ENCODE data around the gene CNN3.

DNA sequence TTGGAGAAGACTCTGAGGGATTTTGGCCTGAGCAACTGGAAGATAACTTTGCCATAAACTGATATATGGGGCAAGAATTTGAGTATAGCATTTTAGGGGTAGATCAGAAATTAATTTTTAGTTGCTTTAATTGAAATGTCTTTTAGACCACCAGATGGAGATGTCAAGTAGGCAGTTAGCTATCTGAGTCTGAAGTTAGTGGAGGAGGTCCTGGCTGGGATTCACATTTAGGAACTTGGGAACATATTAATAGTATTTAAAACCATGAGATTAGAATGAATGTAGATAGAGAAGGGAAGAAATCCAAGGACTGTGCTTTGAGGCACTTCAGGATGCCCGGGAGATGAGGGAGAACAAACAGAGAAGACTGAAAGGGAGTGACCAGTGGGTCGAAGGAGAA lies 74.1 kb downstream of the CNN3 start:
- TF ChIP-seq, protein P1, sequence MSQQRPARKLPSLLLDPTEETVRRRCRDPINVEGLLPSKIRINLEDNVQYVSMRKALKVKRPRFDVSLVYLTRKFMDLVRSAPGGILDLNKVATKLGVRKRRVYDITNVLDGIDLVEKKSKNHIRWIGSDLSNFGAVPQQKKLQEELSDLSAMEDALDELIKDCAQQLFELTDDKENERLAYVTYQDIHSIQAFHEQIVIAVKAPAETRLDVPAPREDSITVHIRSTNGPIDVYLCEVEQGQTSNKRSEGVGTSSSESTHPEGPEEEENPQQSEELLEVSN (IDR thresholded peaks at IDR 0.05; ENCODE audit: borderline replicate concordance, low read depth) = no peak
- TF ChIP-seq, protein P2, sequence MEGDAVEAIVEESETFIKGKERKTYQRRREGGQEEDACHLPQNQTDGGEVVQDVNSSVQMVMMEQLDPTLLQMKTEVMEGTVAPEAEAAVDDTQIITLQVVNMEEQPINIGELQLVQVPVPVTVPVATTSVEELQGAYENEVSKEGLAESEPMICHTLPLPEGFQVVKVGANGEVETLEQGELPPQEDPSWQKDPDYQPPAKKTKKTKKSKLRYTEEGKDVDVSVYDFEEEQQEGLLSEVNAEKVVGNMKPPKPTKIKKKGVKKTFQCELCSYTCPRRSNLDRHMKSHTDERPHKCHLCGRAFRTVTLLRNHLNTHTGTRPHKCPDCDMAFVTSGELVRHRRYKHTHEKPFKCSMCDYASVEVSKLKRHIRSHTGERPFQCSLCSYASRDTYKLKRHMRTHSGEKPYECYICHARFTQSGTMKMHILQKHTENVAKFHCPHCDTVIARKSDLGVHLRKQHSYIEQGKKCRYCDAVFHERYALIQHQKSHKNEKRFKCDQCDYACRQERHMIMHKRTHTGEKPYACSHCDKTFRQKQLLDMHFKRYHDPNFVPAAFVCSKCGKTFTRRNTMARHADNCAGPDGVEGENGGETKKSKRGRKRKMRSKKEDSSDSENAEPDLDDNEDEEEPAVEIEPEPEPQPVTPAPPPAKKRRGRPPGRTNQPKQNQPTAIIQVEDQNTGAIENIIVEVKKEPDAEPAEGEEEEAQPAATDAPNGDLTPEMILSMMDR (IDR thresholded peaks at IDR 0.05) = no peak
- TF ChIP-seq, protein P3, sequence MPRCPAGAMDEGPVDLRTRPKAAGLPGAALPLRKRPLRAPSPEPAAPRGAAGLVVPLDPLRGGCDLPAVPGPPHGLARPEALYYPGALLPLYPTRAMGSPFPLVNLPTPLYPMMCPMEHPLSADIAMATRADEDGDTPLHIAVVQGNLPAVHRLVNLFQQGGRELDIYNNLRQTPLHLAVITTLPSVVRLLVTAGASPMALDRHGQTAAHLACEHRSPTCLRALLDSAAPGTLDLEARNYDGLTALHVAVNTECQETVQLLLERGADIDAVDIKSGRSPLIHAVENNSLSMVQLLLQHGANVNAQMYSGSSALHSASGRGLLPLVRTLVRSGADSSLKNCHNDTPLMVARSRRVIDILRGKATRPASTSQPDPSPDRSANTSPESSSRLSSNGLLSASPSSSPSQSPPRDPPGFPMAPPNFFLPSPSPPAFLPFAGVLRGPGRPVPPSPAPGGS (IDR thresholded peaks at IDR 0.05) = no peak
- TF ChIP-seq, protein P4, sequence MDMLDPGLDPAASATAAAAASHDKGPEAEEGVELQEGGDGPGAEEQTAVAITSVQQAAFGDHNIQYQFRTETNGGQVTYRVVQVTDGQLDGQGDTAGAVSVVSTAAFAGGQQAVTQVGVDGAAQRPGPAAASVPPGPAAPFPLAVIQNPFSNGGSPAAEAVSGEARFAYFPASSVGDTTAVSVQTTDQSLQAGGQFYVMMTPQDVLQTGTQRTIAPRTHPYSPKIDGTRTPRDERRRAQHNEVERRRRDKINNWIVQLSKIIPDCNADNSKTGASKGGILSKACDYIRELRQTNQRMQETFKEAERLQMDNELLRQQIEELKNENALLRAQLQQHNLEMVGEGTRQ (IDR thresholded peaks at IDR 0.05) = no peak
- TF ChIP-seq, protein P5, sequence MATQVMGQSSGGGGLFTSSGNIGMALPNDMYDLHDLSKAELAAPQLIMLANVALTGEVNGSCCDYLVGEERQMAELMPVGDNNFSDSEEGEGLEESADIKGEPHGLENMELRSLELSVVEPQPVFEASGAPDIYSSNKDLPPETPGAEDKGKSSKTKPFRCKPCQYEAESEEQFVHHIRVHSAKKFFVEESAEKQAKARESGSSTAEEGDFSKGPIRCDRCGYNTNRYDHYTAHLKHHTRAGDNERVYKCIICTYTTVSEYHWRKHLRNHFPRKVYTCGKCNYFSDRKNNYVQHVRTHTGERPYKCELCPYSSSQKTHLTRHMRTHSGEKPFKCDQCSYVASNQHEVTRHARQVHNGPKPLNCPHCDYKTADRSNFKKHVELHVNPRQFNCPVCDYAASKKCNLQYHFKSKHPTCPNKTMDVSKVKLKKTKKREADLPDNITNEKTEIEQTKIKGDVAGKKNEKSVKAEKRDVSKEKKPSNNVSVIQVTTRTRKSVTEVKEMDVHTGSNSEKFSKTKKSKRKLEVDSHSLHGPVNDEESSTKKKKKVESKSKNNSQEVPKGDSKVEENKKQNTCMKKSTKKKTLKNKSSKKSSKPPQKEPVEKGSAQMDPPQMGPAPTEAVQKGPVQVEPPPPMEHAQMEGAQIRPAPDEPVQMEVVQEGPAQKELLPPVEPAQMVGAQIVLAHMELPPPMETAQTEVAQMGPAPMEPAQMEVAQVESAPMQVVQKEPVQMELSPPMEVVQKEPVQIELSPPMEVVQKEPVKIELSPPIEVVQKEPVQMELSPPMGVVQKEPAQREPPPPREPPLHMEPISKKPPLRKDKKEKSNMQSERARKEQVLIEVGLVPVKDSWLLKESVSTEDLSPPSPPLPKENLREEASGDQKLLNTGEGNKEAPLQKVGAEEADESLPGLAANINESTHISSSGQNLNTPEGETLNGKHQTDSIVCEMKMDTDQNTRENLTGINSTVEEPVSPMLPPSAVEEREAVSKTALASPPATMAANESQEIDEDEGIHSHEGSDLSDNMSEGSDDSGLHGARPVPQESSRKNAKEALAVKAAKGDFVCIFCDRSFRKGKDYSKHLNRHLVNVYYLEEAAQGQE (IDR thresholded peaks at IDR 0.05) = no peak
- TF ChIP-seq EP300 (IDR thresholded peaks at IDR 0.05) (no peak), POLR2AphosphoS2 (conservative IDR thresholded peaks at IDR 0.05; ENCODE audit: low read length) (no peak), POLR2A (IDR thresholded peaks at IDR 0.05; ENCODE audit: low read length) (no peak), KDM1A (IDR thresholded peaks at IDR 0.05; ENCODE audit: low read depth) (no peak), RCOR1 (IDR thresholded peaks at IDR 0.05; ENCODE audit: low read depth, low read length) (no peak), RAD21 (conservative IDR thresholded peaks at IDR 0.05 in 1 of 2, IDR thresholded peaks at IDR 0.05 in 1 of 2) (peak in 1 of 2 experiments; percentile 33; a peak in 3 of 5 replicates), MAFK (IDR thresholded peaks at IDR 0.05; ENCODE audit: partially characterized antibody) (no peak)
- TF ChIP-seq, protein P6, sequence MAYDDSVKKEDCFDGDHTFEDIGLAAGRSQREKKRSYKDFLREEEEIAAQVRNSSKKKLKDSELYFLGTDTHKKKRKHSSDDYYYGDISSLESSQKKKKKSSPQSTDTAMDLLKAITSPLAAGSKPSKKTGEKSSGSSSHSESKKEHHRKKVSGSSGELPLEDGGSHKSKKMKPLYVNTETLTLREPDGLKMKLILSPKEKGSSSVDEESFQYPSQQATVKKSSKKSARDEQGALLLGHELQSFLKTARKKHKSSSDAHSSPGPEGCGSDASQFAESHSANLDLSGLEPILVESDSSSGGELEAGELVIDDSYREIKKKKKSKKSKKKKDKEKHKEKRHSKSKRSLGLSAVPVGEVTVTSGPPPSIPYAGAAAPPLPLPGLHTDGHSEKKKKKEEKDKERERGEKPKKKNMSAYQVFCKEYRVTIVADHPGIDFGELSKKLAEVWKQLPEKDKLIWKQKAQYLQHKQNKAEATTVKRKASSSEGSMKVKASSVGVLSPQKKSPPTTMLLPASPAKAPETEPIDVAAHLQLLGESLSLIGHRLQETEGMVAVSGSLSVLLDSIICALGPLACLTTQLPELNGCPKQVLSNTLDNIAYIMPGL (CRISPR knock-in tag; IDR thresholded peaks at IDR 0.05; ENCODE audit: borderline replicate concordance) = no peak
- TF ChIP-seq, protein P7, sequence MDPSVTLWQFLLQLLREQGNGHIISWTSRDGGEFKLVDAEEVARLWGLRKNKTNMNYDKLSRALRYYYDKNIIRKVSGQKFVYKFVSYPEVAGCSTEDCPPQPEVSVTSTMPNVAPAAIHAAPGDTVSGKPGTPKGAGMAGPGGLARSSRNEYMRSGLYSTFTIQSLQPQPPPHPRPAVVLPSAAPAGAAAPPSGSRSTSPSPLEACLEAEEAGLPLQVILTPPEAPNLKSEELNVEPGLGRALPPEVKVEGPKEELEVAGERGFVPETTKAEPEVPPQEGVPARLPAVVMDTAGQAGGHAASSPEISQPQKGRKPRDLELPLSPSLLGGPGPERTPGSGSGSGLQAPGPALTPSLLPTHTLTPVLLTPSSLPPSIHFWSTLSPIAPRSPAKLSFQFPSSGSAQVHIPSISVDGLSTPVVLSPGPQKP (IDR thresholded peaks at IDR 0.05; ENCODE audit: low read depth, low read length) = no peak

Measured in A549 (cell line).